Activated T-cell treated with anti-CD3 and anti-CD28 coated beads for 1 hour (primary cell): ENCODE results near the gene NBL1.
"Not testable (repeated sequence)": the region's sequence is repeated elsewhere in the genome, so short reads cannot be mapped to it uniquely, and the experiment has no call there.

Experiments used
- DNase-seq: peaks from one replicate; pipeline ENCODE4 v3.0.0-alpha.2; 2020; ENCODE audit warnings: low read depth

Gene NBL1

GRCh38 chr1:19622204-19622603, 21.9 kb upstream of the NBL1 start:
- DNase-seq: no peak

GRCh38 chr1:19623523-19623922, 20.6 kb upstream of the NBL1 start:
- DNase-seq: no peak

GRCh38 chr1:19625291-19625937, 18.7 kb upstream of the NBL1 start:
- DNase-seq: no peak

GRCh38 chr1:19628879-19629278, 15.2 kb upstream of the NBL1 start:
- DNase-seq: no peak

GRCh38 chr1:19629357-19629756, 14.8 kb upstream of the NBL1 start:
- DNase-seq: no peak

- DNase-seq: not testable (repeated sequence)
Measured at GRCh38 chr1:19630192-19630591, 13.9 kb upstream of the NBL1 start.

- DNase-seq: no peak
Measured at GRCh38 chr1:19630720-19631395, 13.3 kb upstream of the NBL1 start.

- no peak for DNase-seq
Measured at GRCh38 chr1:19632211-19632610, 11.9 kb upstream of the NBL1 start.

GRCh38 chr1:19633106-19633505, 11.0 kb upstream of the NBL1 start:
- no peak for DNase-seq

GRCh38 chr1:19635064-19635463, 9.0 kb upstream of the NBL1 start:
- DNase-seq: not testable (repeated sequence)

GRCh38 chr1:19635646-19636045, 8.5 kb upstream of the NBL1 start:
- DNase-seq: no peak

- no peak for DNase-seq
Measured at GRCh38 chr1:19636065-19636464, 8.0 kb upstream of the NBL1 start.

- DNase-seq: not testable (repeated sequence)
Measured at GRCh38 chr1:19636749-19637148, 7.4 kb upstream of the NBL1 start.

GRCh38 chr1:19637606-19638005, 6.5 kb upstream of the NBL1 start:
- DNase-seq: no peak

GRCh38 chr1:19639228-19639627, 4.9 kb upstream of the NBL1 start:
- DNase-seq: not testable (repeated sequence)

GRCh38 chr1:19639999-19640362, 4.1 kb upstream of the NBL1 start:
- no peak for DNase-seq

- no peak for DNase-seq
Measured at GRCh38 chr1:19640363-19641316, 3.5 kb upstream of the NBL1 start.

GRCh38 chr1:19643121-19643520, 990 bp upstream of the NBL1 start:
- DNase-seq: no peak

GRCh38 chr1:19644395-19644680, 227 bp downstream of the NBL1 start:
- no peak for DNase-seq

- no peak for DNase-seq
Measured at GRCh38 chr1:19644681-19645410, 735 bp downstream of the NBL1 start.

- no peak for DNase-seq
Measured at GRCh38 chr1:19645411-19646251, 1.5 kb downstream of the NBL1 start.
